ENCODE data around the gene CDK17.

GRCh38 chr12:96313606-96314005 is 86.6 kb downstream of the CDK17 start:
- TF ChIP-seq GATA2 (IDR thresholded peaks at IDR 0.05; ENCODE audit: low read depth, low read length) (no peak), GATA3 (IDR thresholded peaks at IDR 0.05; ENCODE audit: low read depth, low read length) (no peak)

All from SH-SY5Y (cell line).